Kidney (tissue), 14 donors: ENCODE measurements around the gene MNT. TPM values are rescaled to one million over a fixed set of nuclear protein-coding genes. Genes with fewer than 3 reads are reported as not detected.
A peak's percentile ranks its signal among the peaks of the same experiment; 100 is the strongest.

Experiments used
- DNase-seq, 5 donors: peaks; one replicate each; pipeline ENCODE4 v3.0.0-alpha.2; 2013 to 2020
- FAIRE-seq: peaks from 2 replicates; lab custom pipeline; 2012; peaks lifted over from hg19 to GRCh38; lab: Jason Lieb, UNC
- H3K27ac ChIP-seq, 2 donors: one replicate each; pipeline ENCODE4 v1.7.0; 2013; ENCODE audit warnings: low read depth in 2 of 2, low read length in 2 of 2, inconsistent platforms in 1 of 2
- H3K27me3 ChIP-seq: one replicate; pipeline ENCODE4 v1.7.1; 2013; ENCODE audit warnings: low read length, inconsistent platforms; ENCODE audit not compliant: control insufficient read depth, insufficient read depth
- H3K36me3 ChIP-seq, 3 donors: one replicate each; pipeline versions ENCODE4 v1.7.0 to v1.7.1; 2013; ENCODE audit warnings: low read length in 3 of 3, control low read depth in 1 of 3, inconsistent platforms in 1 of 3; ENCODE audit not compliant: insufficient read depth in 3 of 3, control insufficient read depth in 2 of 3
- H3K4me1 ChIP-seq, 3 donors: one replicate each; pipeline versions ENCODE4 v1.7.0 to v1.7.1; 2013; ENCODE audit warnings: low read length in 3 of 3, inconsistent platforms in 1 of 3, low read depth in 1 of 3; ENCODE audit not compliant: control insufficient read depth in 2 of 3, insufficient read depth in 2 of 3
- H3K4me3 ChIP-seq, 3 donors: one replicate each; pipeline versions ENCODE4 v1.7.0 to v1.8.1; 2013; ENCODE audit warnings: low read length in 3 of 3, control low read depth in 1 of 3, inconsistent platforms in 1 of 3
- H3K9ac ChIP-seq, 3 donors: one replicate each; pipeline versions ENCODE4 v1.7.0 to v1.7.1; 2013; ENCODE audit warnings: low read length in 3 of 3, control low read depth in 1 of 3, inconsistent platforms in 1 of 3
- H3K9me3 ChIP-seq, 3 donors: one replicate each; pipeline versions ENCODE4 v1.7.0 to v1.7.1; 2013; ENCODE audit warnings: low read length in 3 of 3, control low read depth in 1 of 3, inconsistent platforms in 1 of 3; ENCODE audit not compliant: control insufficient read depth in 2 of 3, insufficient read depth in 1 of 3
- CTCF ChIP-seq: IDR thresholded peaks from 3 replicates; pipeline ENCODE4 v1.5.1; 2012; ENCODE audit warnings: mild to moderate bottlenecking, moderate library complexity, borderline replicate concordance; ENCODE audit not compliant: insufficient read depth; ENCODE audit errors: extremely low read depth
- intact Hi-C: fragments of 100-400 bp; cut with DNase I; formaldehyde crosslinking; loops from one replicate; pipeline ENCODE4 v1.11.1; 2022
- polyA plus RNA-seq: library from polyadenylated mRNA; stranded (reverse); fragments of 350-450 nt; fragmentation: Illumina TruSeq; extraction: RNeasy Lipid Tissue Mini Kit (QIAGEN cat#74804); gene quantifications from one replicate; pipeline ENCODE4 v1.2.3, GENCODE V29; 2014; ENCODE audit warnings: low read depth, low replicate concordance; ENCODE audit not compliant: insufficient read depth
- total RNA-seq: library from RNA; stranded (reverse); fragmentation: NEBNext Ultra II Directional; extraction: Animal tissue kit (Norgen Biotek cat#: 25700); gene quantifications from one replicate; pipeline ENCODE4 v1.2.1, GENCODE V29; 2021
- donor health status: control.
- donor health status: control.
- donor health status: control.
- donor health status: control.
- donor health status: control.
- donor health status: DM: yes; HTN: yes; CAD: no.
- donor health status: Normal renal cell carcinoma (clear cell type).

MNT gene
- total and polyA plus RNA-seq, 2 donors from 2014 or later: 3.7 to 39.8 TPM

- H3K9me3 ChIP-seq: no peaks in the 10 kb centered on the region
- peak overlapping the region; percentile 97 to 100 for H3K27ac ChIP-seq
- H3K36me3 ChIP-seq: no peaks in the 10 kb centered on the region
- no peaks in the 10 kb centered on the region for H3K27me3 ChIP-seq
- peak in 1 of 5 donors; percentile 54 for DNase-seq
- intact Hi-C loops: no loop called here
- H3K9ac ChIP-seq: peak overlapping the region; percentile 1 to 65 (median 8)
- peaks cover 9 to 48% (median 44%) of the 10 kb centered on the region in 3 donors for H3K4me1 ChIP-seq
- no peak for TF ChIP-seq CTCF
- H3K4me3 ChIP-seq: peak overlapping the region in 2 of 3 donors; percentile 46 to 53
- FAIRE-seq: no peak
Observed at GRCh38 chr17:2398182-2398581, 2.7 kb downstream of the MNT start.

- peaks cover 9 to 44% (median 43%) of the 10 kb centered on the region in 3 donors for H3K4me1 ChIP-seq
Observed at GRCh38 chr17:2397247-2398171, 3.4 kb downstream of the MNT start.

GRCh38 chr17:2396568-2397246 lies 4.2 kb downstream of the MNT start:
- DNase-seq (peak; percentile 96 to 99 (median 97)), FAIRE-seq (peak; percentile 92)
- H3K4me1 ChIP-seq: peaks cover 9 to 47% (median 43%) of the 10 kb centered on the region in 3 donors
- peak overlapping the region in 2 of 3 donors; percentile 48 to 53 for H3K4me3 ChIP-seq
- no peak for TF ChIP-seq CTCF
- H3K27ac ChIP-seq: peak overlapping the region; percentile 97 to 100
- H3K27me3 ChIP-seq: no peaks in the 10 kb centered on the region
- intact Hi-C loops: no loop called here
- no peaks in the 10 kb centered on the region for H3K36me3 ChIP-seq
- H3K9ac ChIP-seq: peak overlapping the region in 2 of 3 donors; percentile 76 to 80
- H3K9me3 ChIP-seq: no peaks in the 10 kb centered on the region

More at GRCh38 chr17:2397247-2398171, 3.4 kb downstream of the MNT start:
- FAIRE-seq (no peak), DNase-seq (peak in 2 of 5 donors; percentile 65 to 74)
- intact Hi-C loops: no loop called here
- H3K9me3 ChIP-seq: no peaks in the 10 kb centered on the region
- H3K36me3 ChIP-seq: no peaks in the 10 kb centered on the region
- peak overlapping the region in 1 of 3 donors; percentile 65 for H3K9ac ChIP-seq
- H3K27me3 ChIP-seq: no peaks in the 10 kb centered on the region
- no peak for TF ChIP-seq CTCF
- peak overlapping the region in 1 of 3 donors; percentile 46 for H3K4me3 ChIP-seq
- peak overlapping the region; percentile 97 to 100 for H3K27ac ChIP-seq
